CD4-positive, alpha-beta T cell treated with Interleukin-12 subunit alpha and Interleukin-12 subunit beta, for 1 hour (primary cell): Measurements from ENCODE around the gene ZNF711.
"Not testable (repeated sequence)": the region's sequence is repeated elsewhere in the genome, so short reads cannot be mapped to it uniquely, and the experiment has no call there.

ENCODE experiments used
- DNase-seq: peaks from one replicate; pipeline ENCODE4 v3.0.0-alpha.2; 2020

ZNF711 gene

GRCh38 chrX:85243761-85244449 is at the start of gene ZNF711, which contains the start of gene SATL1:
Gene ZNF711, plus strand, starts transcription at chrX:85243991. Its CDS starts 3,582 bp downstream, at chrX:85247573.
Gene SATL1, minus strand, starts transcription at chrX:85243779. Its CDS starts 134,811 bp downstream, at chrX:85108968.
- DNase-seq: peak; percentile 25

DNA sequence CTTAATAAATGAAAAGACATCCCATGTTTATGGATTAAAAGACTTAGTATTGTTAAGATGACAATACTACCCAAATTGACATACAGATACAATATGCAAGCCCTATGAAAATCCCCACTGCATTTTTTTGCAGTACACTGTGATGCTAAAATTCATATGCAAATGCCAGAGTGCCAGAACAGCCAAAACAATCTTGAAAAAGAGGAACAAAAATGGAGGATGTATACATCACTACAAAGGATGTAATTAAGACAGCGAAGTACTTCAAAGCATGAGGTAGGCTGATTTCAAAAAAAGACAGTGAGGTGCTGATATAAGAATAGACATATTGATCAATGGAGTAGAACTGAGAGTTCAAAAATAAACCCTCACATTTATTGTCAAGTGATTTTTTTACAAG is 47.5 kb upstream of the ZNF711 start:
- DNase-seq: no peak

GRCh38 chrX:85203461-85203970 is 40.3 kb upstream of the ZNF711 start:
- DNase-seq: no peak

DNA sequence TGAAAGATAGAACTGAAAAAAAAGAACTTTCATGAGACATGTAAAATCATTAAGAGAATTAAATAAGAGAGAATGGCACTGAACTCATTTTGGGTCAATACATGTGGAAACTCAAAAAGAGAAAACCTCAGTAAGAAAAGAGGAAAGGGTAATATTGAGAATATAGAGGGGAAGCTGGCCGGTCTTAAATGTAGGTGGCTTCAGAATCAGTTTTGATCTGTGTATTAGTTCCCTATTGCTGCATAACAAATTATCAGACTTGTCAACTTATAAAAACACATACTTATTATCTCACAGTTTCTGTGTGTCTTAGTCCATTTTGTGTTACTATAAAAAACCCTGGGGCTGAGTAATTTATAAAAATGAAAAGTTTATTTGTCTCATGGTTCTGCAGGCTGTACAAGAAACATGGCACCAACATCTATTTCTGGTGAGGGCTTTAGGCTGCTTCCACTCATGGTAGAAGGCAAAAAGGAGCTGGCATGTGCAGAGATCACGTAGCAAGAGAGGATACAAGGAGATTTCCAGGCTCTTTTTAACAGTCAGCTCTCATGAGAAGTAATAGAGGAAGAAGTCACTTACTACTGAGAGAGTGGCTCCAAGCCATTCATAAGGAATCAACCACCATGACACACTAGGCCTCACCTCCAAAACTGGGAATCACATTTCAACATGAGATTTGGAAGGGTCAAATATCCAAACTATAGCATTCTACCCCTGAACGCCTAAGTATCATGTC is 29.8 kb upstream of the ZNF711 start:
- no peak for DNase-seq

GRCh38 chrX:85215946-85216345 is 27.8 kb upstream of the ZNF711 start:
- no peak for DNase-seq

GRCh38 chrX:85221361-85221760 is 22.4 kb upstream of the ZNF711 start:
- DNase-seq: no peak

GRCh38 chrX:85223359-85223758 is 20.4 kb upstream of the ZNF711 start:
- no peak for DNase-seq

DNA sequence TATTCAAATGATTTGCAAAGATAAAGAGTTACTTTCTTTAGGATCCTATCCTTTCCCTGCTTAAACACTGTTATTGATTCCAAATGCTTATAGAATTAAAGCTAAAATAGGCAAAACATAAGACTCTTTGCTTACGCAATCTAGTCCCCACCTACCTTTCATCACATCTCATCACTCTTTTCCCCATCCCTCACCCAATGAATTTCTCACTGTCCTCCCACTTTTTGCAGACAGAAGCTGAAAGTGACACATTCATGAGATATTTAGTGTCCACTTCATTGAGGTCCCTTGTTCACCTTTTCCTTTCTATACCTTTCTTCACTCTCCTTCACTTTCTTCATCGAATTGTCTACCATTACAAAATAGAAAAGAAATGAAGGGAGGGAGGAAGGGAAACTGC is 636 bp upstream of the ZNF711 start:
- DNase-seq: no peak

DNA sequence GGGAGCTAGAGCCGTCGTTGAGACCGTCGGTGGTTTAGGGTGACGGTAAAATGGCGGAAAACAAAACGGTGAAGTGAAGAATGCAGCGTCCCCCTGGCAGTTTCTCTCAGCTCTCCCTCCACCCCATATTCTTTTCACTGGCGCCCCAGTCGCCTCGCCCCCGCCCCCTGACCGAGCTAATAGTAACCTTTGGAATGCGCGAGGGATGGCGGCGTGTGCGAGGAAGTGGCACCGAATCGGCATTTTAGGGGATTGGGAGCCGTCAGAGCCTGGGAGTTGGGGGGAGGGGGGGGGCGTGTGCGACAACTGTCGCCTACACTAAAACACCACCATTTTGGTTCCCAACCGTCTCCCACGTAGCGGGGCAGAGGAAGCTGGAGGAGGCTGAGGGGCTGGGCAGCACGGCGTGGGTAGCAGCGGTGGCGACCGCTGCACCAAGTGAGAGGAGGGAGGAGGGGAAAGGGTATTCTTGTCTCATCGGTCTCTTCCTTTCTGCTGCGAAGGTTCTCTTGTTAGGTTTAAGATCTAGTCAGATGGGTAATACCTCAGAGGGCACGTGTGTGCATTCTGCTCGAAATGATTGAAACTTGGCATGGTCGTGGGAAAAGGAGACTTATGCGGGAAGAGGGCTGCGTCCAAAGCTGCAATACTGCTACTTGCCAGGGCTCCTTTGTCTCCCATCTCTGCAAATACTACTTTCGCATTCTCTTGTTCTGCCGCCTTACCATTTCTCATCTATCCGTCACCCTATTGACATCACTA is 840 bp downstream of the ZNF711 start:
- no peak for DNase-seq

DNA sequence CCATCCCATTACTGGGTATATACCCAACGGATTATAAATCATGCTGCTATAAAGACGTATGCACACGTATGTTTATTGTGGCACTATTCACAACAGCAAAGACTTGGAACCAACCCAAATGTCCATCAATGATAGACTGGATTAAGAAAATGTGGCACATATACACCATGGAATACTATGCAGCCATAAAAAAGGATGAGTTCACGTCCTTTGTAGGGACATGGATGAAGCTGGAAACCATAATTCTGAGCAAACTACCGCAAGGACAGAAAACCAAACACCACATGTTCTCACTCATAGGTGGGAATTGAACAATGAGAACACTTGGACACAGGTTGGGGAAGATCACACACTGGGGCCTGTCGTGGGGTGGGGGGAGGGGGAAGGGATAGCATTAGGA is 41.5 kb downstream of the ZNF711 start:
- DNase-seq: not testable (repeated sequence)

DNA sequence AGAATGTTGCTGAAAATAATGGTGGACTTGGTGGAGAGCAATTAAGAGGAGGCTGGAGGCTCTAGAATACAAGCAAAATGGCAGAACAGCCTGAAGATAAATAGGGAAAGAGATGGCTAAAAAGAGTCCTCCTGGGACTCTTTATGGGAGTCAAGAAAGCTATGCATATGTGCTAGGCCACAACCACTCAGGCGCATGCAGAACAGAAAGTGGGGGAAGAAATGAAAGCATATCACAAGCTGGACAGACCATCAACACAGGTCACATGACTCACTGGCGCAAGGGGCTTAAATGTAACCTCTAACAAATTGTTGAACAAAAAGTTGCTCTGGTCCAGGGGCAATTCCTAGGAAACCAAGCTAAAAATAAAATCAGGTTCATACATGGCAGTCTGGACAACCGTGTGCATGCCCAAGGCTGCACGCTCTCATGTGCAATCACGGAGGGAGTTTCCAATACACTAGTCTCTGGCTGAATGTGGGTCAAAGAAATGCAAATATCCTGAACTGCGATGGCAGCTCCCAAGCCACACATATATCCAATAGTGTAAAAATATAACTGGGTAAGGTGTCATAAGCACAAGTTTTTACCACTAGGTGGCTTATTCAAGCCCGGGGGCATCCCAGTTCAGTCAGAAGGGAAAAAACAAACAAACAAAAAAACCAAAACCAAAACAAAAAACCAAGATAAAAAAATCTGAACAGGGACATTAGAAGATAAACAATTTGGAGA is 45.4 kb downstream of the ZNF711 start:
- no peak for DNase-seq

DNA sequence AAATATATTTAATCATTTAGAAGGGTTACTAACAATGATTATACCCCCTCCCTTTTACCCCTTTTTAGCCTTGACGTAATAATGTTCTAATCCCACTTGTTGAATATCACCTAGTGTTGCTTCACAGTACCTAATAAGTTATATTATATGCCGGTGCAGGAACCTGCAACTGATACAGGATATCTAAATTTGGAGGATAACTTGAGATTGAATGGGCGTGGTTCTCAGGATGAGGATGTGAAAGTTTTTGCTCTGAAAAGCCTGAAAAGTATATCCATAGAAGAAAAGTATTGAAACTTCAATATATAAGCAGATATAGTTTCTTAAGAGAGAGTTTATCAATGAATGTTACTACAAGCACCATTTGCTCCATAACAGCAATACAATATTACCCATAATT is 59.8 kb downstream of the ZNF711 start:
- no peak for DNase-seq

DNA sequence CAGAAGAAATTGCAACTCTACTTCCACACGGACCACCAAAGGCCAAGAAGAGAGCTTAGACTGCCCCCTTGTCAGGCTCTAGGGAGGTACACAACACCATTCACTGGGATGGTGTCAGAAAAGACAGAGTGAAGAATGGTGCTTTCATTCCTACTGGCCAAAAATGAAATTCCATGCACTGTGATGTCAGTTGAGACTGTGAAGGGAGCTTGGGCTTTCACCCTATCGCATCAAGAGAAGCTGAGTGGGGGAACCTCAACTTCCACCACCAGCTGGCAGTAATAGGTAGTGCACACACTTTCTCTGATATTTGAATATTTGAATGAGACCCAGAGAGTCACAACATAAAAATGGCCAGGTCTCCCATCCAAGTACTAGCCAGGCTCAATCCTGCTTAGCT is 65.9 kb downstream of the ZNF711 start:
- DNase-seq: no peak

DNA sequence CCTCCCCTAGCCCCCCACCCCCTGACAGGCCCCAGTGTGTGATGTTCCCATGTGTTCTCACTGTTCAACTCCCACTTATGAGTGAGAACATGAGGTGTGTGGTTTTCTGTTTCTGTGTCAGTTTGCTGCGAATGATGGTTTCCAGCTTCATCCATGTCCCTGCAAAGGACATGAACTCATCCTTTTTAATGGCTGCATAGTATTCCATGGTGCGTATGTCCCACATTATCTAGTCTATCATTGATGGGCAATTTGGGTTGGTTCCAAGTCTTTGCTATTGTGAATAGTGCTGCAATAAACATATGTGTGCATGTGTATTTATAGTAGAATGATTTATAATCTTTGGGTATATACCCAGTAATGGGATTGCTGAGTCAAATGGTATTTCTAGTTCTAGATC is 67.6 kb downstream of the ZNF711 start:
- not testable (repeated sequence) for DNase-seq
